Stimulated activated CD4-positive, alpha-beta T cell treated with anti-CD3 and anti-CD28 coated beads, TNF-alpha, amount 100 ng/mL, for 48 hours (primary cell): ENCODE data around the gene SPEG.
"Not testable (repeated sequence)": the region's sequence is repeated elsewhere in the genome, so short reads cannot be mapped to it uniquely, and the experiment has no call there.

ENCODE experiments used
- DNase-seq, 3 donors: peaks; one replicate each; pipeline ENCODE4 v3.0.0-alpha.2; 2020; ENCODE audit warnings: low read depth in 3 of 3

The SPEG gene

GRCh38 chr2:219434718-219435525 is at the start of gene SPEG:
TSS of gene SPEG (plus strand) at chr2:219434843. CDS start at chr2:219434978, 135 bp downstream.
- no peak for DNase-seq

GRCh38 chr2:219384859-219385258 is 49.8 kb upstream of the SPEG start:
- DNase-seq: no peak

GRCh38 chr2:219385958-219386520 is 48.6 kb upstream of the SPEG start:
- DNase-seq: no peak

GRCh38 chr2:219386532-219387280 is 47.9 kb upstream of the SPEG start:
- no peak for DNase-seq

DNA sequence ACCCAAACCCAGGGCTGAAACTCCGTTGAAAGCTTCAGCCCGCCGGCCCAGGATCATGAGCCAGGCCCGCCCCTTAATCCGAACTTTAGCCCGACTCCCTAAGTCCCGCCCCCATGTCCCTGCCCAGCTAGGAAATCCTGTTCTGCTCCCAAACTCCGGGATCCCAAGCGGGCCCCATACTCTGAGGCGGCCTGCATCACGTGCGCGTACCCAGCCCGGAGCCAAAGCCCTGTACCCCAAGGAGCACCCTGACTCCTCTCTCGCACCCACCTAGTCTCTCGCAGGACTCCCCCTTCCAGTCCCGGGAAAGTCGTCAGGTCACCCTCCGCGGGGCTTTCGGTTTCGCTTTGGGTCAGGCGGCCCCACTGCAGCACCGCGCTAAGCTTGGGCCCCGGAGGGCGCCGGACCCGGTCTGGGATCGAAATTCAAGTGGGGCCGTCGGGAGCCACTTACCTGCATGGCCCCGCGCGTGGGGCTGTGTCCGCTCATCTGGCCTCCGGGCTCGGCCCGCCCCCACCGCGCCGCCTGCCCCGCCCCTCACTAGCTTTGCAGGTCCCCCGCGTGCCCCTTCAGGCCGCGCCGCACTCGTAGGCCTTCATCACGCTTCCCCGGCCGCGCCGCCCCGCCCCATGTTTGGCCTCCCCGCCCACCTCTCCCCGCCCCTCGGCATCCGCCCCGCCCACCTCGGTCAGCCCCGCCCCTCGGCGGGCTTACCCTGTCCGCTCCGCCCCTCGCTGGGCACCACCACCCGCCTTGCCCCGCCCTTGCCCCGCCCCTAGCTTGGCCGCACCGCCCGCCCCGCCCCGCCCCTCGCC is 47.1 kb upstream of the SPEG start, which contains the start of gene DNPEP:
TSS of gene DNPEP (minus strand) at position 607 of the 815 bp plus-strand sequence. CDS start at position 489, 118 bp downstream.
- peak in 2 of 3 donors; percentile 90 to 95 for DNase-seq

DNA sequence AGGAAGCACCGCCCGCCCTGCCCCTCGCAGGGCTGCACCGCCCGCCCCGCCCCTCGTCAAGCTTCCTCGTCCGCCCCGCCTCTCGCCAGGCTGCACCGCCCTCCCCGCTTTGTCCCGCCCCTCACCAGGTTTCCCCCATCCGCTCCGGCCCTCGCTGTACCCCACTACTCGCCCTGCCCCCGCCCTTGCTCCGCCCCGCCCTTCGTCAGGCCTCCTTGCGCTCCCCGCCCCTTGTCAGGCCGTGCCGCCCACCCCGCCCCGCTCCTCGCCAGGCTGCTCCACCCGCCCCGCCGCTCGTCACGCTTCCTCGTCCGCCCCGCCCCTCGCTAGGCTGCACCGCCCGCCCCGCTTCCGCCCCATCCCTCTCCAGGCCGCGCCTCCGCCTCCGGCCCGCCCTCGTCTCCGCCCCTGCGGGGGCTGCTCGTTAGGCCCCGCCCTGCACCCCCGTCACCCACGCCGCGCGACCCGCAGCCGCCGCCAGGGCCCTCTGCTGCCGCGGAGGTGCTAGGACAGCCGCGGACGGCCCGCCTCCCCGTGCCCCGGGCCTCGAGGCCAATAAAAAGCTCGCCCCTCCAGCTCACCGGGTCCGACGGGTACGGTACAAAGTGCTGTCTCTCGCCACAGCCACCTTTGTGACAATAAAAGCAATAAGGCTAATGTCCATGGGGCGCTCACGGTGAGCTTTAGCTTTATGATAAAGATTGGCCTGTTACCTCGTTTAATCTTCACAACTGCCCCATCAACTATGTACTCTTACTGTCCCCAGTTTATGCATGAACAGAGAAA is 46.3 kb upstream of the SPEG start:
- peak; percentile 97 to 98 (median 98) for DNase-seq

DNA sequence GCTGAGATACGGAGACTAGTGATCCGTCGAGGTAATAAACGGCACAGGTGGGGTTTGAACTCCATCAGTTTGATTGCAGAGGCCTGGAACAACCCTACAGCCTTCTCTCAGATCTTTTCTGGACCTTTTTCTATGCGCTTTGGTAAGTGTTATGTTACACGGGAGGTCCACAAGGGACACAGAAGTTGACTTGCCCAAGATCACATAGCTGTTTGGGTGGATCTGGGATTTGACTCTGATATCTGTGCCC is 45.8 kb upstream of the SPEG start:
- DNase-seq: no peak

DNA sequence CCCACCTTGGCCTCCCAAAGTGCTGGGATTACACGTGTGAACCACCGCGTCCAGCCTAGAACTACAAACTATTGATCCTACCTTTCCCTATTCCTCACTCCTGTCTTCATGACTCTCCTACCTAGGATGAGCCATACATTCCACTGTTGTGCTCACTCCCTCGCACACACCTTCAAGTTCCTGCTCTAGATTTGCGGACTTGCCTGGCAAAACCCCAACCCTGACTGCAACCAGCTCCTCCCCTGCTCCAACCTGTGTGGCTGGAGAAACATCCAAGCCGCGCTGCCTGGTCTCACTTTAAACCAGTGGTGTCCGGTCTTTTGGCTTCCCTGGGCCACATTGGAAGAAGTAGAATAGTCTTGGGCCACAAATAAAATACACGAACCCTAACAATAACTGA is 41.9 kb upstream of the SPEG start:
- DNase-seq: no peak

GRCh38 chr2:219395056-219395455 is 39.6 kb upstream of the SPEG start:
- not testable (repeated sequence) for DNase-seq

DNA sequence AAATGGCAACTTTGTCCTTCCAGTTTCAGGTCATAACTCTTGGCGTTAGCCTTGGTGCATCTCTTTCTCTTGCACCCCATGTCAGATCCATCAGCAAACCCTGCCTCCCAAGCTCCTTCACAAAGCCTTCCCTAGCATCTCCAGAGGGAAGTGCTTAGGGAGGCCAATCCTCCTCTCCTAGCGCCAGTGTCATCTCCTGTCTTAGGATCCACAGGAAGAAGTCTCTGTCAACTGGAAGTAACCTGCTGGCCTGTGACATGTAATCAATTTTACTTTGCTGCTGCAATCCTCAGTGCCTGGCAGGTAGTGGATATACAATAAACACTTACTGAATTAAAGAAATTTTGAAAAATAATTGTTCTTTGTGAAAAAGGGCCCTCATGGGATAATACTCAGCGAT is 39.0 kb upstream of the SPEG start:
- DNase-seq: no peak

- no peak for DNase-seq
Measured at GRCh38 chr2:219396863-219397457, 37.7 kb upstream of the SPEG start.

DNA sequence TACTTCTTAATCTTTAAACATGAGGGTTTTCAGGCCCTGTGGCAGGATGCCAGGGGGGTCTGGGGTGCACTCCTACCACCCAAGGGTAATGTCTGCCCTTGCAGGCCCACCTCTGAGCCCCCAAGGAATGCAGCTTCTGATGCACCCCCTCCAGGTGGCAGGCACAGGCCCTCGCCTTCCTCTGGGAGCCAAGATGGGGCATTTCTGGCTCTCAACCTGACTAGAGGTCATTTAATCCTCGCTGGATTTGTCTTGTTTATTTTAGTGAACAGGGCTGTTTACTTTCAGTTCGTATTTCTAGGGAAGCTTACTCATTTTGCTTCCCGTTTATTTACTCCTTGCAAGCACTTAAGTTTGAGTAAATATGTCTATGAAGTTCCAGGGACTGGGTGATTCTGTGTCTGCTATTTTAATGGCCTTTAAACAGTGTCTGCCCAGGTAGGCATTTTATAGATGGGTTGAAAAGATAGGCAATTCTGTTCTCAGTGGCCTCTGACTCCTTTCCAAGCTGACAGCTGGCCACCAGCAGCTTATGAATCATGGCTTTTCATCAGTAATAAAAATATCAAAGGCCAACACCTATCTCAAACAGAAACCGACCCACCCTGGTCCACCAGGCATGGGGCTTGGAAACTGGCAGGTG is 35.8 kb upstream of the SPEG start:
- DNase-seq: no peak

GRCh38 chr2:219399716-219400478 is 34.7 kb upstream of the SPEG start:
- no peak for DNase-seq

GRCh38 chr2:219400562-219400961 is 34.1 kb upstream of the SPEG start:
- DNase-seq: no peak

DNA sequence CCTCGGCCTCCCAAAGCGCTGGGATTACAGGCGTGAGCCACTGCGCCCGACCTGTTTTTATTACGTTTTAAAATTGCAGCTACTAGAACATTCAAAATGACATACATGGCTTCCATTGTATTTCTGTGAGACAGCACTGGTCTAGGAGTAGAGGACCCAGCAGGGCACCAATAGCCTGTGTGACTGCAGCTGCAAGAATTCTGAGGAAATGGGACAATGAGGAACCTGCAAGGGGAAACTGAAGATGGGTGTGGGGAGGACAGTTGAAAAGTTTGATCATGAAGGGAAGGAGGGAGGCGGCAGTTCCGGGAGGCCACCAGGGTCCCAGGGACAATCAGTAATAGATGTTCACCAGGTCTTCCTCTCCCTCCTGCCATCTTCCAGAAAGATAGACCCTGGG is 33.0 kb upstream of the SPEG start:
- no peak for DNase-seq

GRCh38 chr2:219402665-219403515 is 31.8 kb upstream of the SPEG start:
- peak; percentile 30 to 42 (median 32) for DNase-seq

DNA sequence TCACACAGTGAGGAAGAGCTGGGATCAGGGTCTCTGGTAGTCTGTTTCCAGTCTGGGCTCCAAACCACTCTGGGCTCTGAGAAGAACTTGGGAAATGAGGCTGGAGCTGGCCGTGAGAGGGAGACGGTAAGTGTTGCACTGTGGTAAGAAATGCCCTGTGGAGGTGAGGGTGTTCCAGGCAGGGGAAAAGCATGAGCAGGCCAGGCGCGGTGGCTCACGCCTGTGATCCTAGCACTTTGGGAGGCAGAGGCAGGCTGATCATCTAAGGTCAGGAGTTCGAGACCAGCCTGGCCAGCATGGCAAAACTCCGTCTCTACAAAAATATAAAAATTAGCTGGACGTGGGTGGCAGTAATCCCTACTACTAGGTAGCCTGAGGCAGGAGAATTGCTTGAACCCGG is 30.8 kb upstream of the SPEG start:
- DNase-seq: no peak

GRCh38 chr2:219404291-219404910 is 30.2 kb upstream of the SPEG start:
- DNase-seq: no peak
